IMR-90 (cell line): ENCODE measurements around the gene PTMS. TPM values are rescaled to one million over a fixed set of nuclear protein-coding genes. Genes with fewer than 3 reads are reported as not detected.

Source experiments
- ATAC-seq: fragments of 200-7000 bp; cut with Tn5 transposase; 2 replicates; pipeline ENCODE4 v1.9.1; 2020; ENCODE audit warnings: low read depth, mild to moderate bottlenecking, moderate library complexity
- BruUV-seq: library from RNA; stranded (reverse); fragments of 400-500 nt; replicated peaks from 2 replicates; lab custom pipeline; 2021; lab: Mats Ljungman, UMichigan
- CTCF ChIA-PET: fragments of 300-600 bp; formaldehyde crosslinking; extraction: SDS; loops from one replicate; lab custom pipeline; 2021; ENCODE audit warnings: antibody characterized with exemption; lab: Yijun Ruan, JAX
- POLR2A ChIA-PET: fragments of 300-600 bp; sonication (Branson Sonifier 250); formaldehyde crosslinking; loops from one replicate; lab custom pipeline; 2022; ENCODE audit warnings: antibody characterized with exemption; ENCODE audit not compliant: unreplicated experiment; lab: Charles Lee
- DNase-seq: peaks from one replicate; pipeline ENCODE4 v3.0.0; 2013
- H2AFZ ChIP-seq: replicated peaks from 2 replicates; pipeline ENCODE3; 2013; ENCODE audit warnings: low read length, mild to moderate bottlenecking; ENCODE audit not compliant: poor library complexity
- H2AK5ac ChIP-seq: 2 replicates; pipeline ENCODE4 v1.6.1; 2013; ENCODE audit warnings: low read depth, low read length, inconsistent platforms
- H2AK9ac ChIP-seq: replicated peaks from 2 replicates; pipeline ENCODE3; 2013; ENCODE audit warnings: mild to moderate bottlenecking, low read depth, low read length, moderate library complexity; ENCODE audit not compliant: poor library complexity
- H2BK120ac ChIP-seq: 2 replicates; pipeline ENCODE4 v1.6.1; 2013; ENCODE audit warnings: low read depth, low read length, inconsistent platforms
- H2BK15ac ChIP-seq: 3 replicates; pipeline ENCODE4 v1.6.1; 2013; ENCODE audit warnings: low read depth, low read length, inconsistent platforms
- H2BK20ac ChIP-seq: 2 replicates; pipeline ENCODE4 v1.6.1; 2013; ENCODE audit warnings: low read depth, mild to moderate bottlenecking, inconsistent platforms, low read length, moderate library complexity
- H2BK5ac ChIP-seq: 2 replicates; pipeline ENCODE4 v1.6.1; 2013; ENCODE audit warnings: mild to moderate bottlenecking, low read depth, low read length, inconsistent platforms; ENCODE audit not compliant: poor library complexity, severe bottlenecking
- H3K14ac ChIP-seq: replicated peaks from 2 replicates; pipeline ENCODE4 v1.6.1; 2013; ENCODE audit warnings: low read depth, low read length, inconsistent platforms
- H3K18ac ChIP-seq: 2 replicates; pipeline ENCODE4 v1.6.1; 2013; ENCODE audit warnings: low read depth, low read length, control low read depth
- H3K23ac ChIP-seq: 2 replicates; pipeline ENCODE4 v1.6.1; 2013; ENCODE audit warnings: low read depth, low read length, inconsistent platforms
- H3K27ac ChIP-seq: 2 replicates; pipeline ENCODE4 v1.5.1; 2013; ENCODE audit warnings: mild to moderate bottlenecking, control low read depth, low read length; ENCODE audit not compliant: insufficient read depth
- H3K27me3 ChIP-seq: 2 replicates; pipeline ENCODE4 v1.6.1; 2013; ENCODE audit warnings: low read length; ENCODE audit not compliant: control insufficient read depth, insufficient read depth
- H3K36me3 ChIP-seq: 2 replicates; pipeline ENCODE4 v1.6.1; 2013; ENCODE audit warnings: low read length, mixed read lengths; ENCODE audit not compliant: control insufficient read depth, insufficient read depth
- H3K4ac ChIP-seq: 2 replicates; pipeline ENCODE4 v1.6.1; 2013; ENCODE audit warnings: low read depth, low read length, inconsistent platforms
- H3K4me1 ChIP-seq: 2 replicates; pipeline ENCODE4 v1.6.1; 2013; ENCODE audit warnings: low read length, mixed read lengths; ENCODE audit not compliant: control insufficient read depth, insufficient read depth
- H3K4me2 ChIP-seq: 2 replicates; pipeline ENCODE4 v1.6.1; 2013; ENCODE audit warnings: low read depth, mild to moderate bottlenecking, control low read depth, low read length, moderate library complexity
- H3K4me3 ChIP-seq: 2 replicates; pipeline ENCODE4 v1.5.1; 2013; ENCODE audit warnings: low read depth, mild to moderate bottlenecking, control low read depth, low read length, moderate library complexity; ENCODE audit not compliant: insufficient read depth
- H3K56ac ChIP-seq: 2 replicates; pipeline ENCODE4 v1.6.1; 2013; ENCODE audit warnings: low read length, inconsistent platforms; ENCODE audit not compliant: insufficient read depth; ENCODE audit errors: extremely low read depth
- H3K79me1 ChIP-seq, 2 experiments: 2 replicates each; pipeline ENCODE4 v1.6.1; 2013; ENCODE audit warnings: low read length in 2 of 2, inconsistent platforms in 1 of 2, low read depth in 1 of 2
- H3K9ac ChIP-seq: 2 replicates; pipeline ENCODE4 v1.6.1; 2013; ENCODE audit warnings: low read depth, low read length, control low read depth
- H3K9me1 ChIP-seq: 2 replicates; pipeline ENCODE4 v1.6.1; 2013; ENCODE audit warnings: low read length, inconsistent platforms; ENCODE audit not compliant: insufficient read depth
- H3K9me3 ChIP-seq: 2 replicates; pipeline ENCODE4 v1.6.1; 2013; ENCODE audit warnings: low read length; ENCODE audit not compliant: control insufficient read depth, insufficient read depth
- H4K20me1 ChIP-seq: 2 replicates; pipeline ENCODE4 v1.6.1; 2013; ENCODE audit warnings: low read length, inconsistent platforms; ENCODE audit not compliant: insufficient read depth
- H4K5ac ChIP-seq: 2 replicates; pipeline ENCODE4 v1.6.1; 2013; ENCODE audit warnings: mild to moderate bottlenecking, low read depth, low read length, control low read depth
- H4K8ac ChIP-seq, 2 experiments: 2 replicates each; pipeline ENCODE4 v1.6.1; 2013; ENCODE audit warnings: low read depth in 2 of 2, low read length in 2 of 2, control low read depth in 1 of 2, inconsistent platforms in 1 of 2
- H4K91ac ChIP-seq: 2 replicates; pipeline ENCODE4 v1.6.1; 2013; ENCODE audit warnings: low read depth, low read length, inconsistent platforms; ENCODE audit not compliant: insufficient read depth
- ELK1 ChIP-seq: fragments of 150-350 bp; IDR thresholded peaks from 2 replicates; pipeline ENCODE4 v1.6.1; 2016; ENCODE audit warnings: low read depth, mild to moderate bottlenecking, low read length, moderate library complexity, borderline replicate concordance
- RCOR1 ChIP-seq: IDR thresholded peaks from 2 replicates; pipeline ENCODE4 v1.6.1; 2012; ENCODE audit warnings: mild to moderate bottlenecking, low read length, improper control_type of control experiment; ENCODE audit not compliant: insufficient replicate concordance
- WGBS, 2 experiments: methylation state at CpG; one replicate each; pipeline versions ENCODE4 v1.1.5 to v1.1.7; 2013; ENCODE audit warnings: missing lambda C conversion rate in 2 of 2; ENCODE audit not compliant: insufficient read length in 1 of 2; ENCODE audit errors: extremely low coverage in 2 of 2; 5-methylcytosine and 5-hydroxymethylcytosine counted together
- dilution Hi-C: fragments of 300-500 bp; cut with HindIII; formaldehyde crosslinking; loops from one replicate; pipeline ENCODE4 v1.14.3; 2018; ENCODE audit warnings: low sequenced_read_pairs; ENCODE audit not compliant: unreplicated experiment
- in situ Hi-C: fragments of 300-500 bp; cut with MboI; formaldehyde crosslinking; loops from 3 replicates; pipeline ENCODE4 v1.14.3; 2019; ENCODE audit warnings: low sequenced_read_pairs, inconsistent platforms, mixed read lengths
- intact Hi-C: fragments of 100-400 bp; cut with micrococcal nuclease; formaldehyde crosslinking; loops from 2 replicates; pipeline ENCODE4 v1.10.0; 2022
- polyA plus RNA-seq, 3 experiments: library from polyadenylated mRNA; depleted of rRNA; stranded (reverse); fragments of >200 nt; gene quantifications; 2 replicates each; pipeline ENCODE4 v1.2.3, GENCODE V29; 2012; ENCODE audit warnings: low replicate concordance in 1 of 3
- total RNA-seq: library from RNA; depleted of rRNA; stranded (reverse); fragments of >200 nt; gene quantifications from 2 replicates; pipeline ENCODE4 v1.2.3, GENCODE V29; 2012

PTMS gene
- total and polyA plus RNA-seq, 2 of the 4 experiments (the other 2 are of a cell fraction), result 17.2 to 275 TPM

- intact Hi-C loops (no loop called here), in situ Hi-C loops (no loop called here), dilution Hi-C loops (no loop called here)
- Histone ChIP-seq H2BK120ac (no peak overlapping the region), H2BK20ac (no peak overlapping the region), H4K91ac (no peak overlapping the region), H2BK5ac (no peak overlapping the region), H2BK15ac (no peak overlapping the region), H4K5ac (no peak overlapping the region), H3K9me3 (no peaks in the 10 kb centered on the region), H3K4me2 (no peak overlapping the region), H3K27me3 (no peaks in the 10 kb centered on the region), H2AFZ (no peak overlapping the region), H3K23ac (no peak overlapping the region), H3K79me1 (peaks cover 0 to 10% of the 10 kb centered on the region in 2 experiments; a peak in 1 of 4 replicates), H4K20me1 (no peaks in the 10 kb centered on the region; the same call in 1 of the 2 replicates), H3K4me1 (peaks cover 6% of the 10 kb centered on the region; the same call in 1 of the 2 replicates), H4K8ac (no peak overlapping the region), H2AK5ac (no peak overlapping the region), H3K18ac (no peak overlapping the region), H3K4me3 (no peak overlapping the region), H3K14ac (no peak overlapping the region), H3K27ac (no peak overlapping the region), H3K4ac (no peak overlapping the region), H3K9ac (no peak overlapping the region), H3K9me1 (no peaks in the 10 kb centered on the region), H2AK9ac (no peak overlapping the region), H3K36me3 (peaks cover 10% of the 10 kb centered on the region), H3K56ac (no peak overlapping the region)
- no peak for TF ChIP-seq ELK1
- no peak for TF ChIP-seq RCOR1
- POLR2A ChIA-PET, result interaction anchor here (0.7 kb wide), 2 partner anchors 8 to 10 kb away, joined by 4 read pairs; partner anchors contain the start of gene PTMS
- DNase-seq (no peak), ATAC-seq (no peak)
- BruUV-seq, result no TSS peak
- WGBS, 2 experiments, result 80% methylated on average over 1 of the region's 16 CpGs; no CpG with 5 or more reads in 1 of the 2 experiments
- CTCF ChIA-PET, result no interaction called here
Measured at GRCh38 chr12:6775185-6776174, 9.3 kb downstream of the PTMS start.
